ENCODE results near the gene C19orf38.

The C19orf38 gene

GRCh38 chr19:10913716-10914340 lies 65.6 kb downstream of the C19orf38 start:
- Histone ChIP-seq H3K27ac (ENCODE audit: low read length) (no peak overlapping the region), H4K20me1 (ENCODE audit: insufficient read depth, low read length) (no peaks in the 10 kb centered on the region), H3K36me3 (replicated peaks; ENCODE audit: low read depth, low read length) (peaks cover 46% of the 10 kb centered on the region), H3K79me2 (ENCODE audit: low read length) (no peaks in the 10 kb centered on the region), H3K9ac (ENCODE audit: low read length) (no peak overlapping the region), H3K9me3 (ENCODE audit: insufficient read depth, low read length) (no peaks in the 10 kb centered on the region), H3K4me3 (ENCODE audit: low read length) (no peak overlapping the region), H3K4me2 (ENCODE audit: low read length) (no peak overlapping the region), H3K4me1 (ENCODE audit: low read length) (no peaks in the 10 kb centered on the region), H3K27me3 (ENCODE audit: low read depth, low read length) (no peaks in the 10 kb centered on the region), H2AFZ (ENCODE audit: low read depth, low read length) (no peak overlapping the region)
- no peak for TF ChIP-seq CTCF (IDR thresholded peaks at IDR 0.05; ENCODE audit: low read depth, low read length)
- no peak for TF ChIP-seq EZH2phosphoT487 (IDR thresholded peaks at IDR 0.05; ENCODE audit: low read depth)

- Histone ChIP-seq H3K79me2 (ENCODE audit: low read length) (no peaks in the 10 kb centered on the region), H3K36me3 (replicated peaks; ENCODE audit: low read depth, low read length) (peaks cover 51% of the 10 kb centered on the region), H3K4me1 (ENCODE audit: low read length) (no peaks in the 10 kb centered on the region), H3K27me3 (ENCODE audit: low read depth, low read length) (no peaks in the 10 kb centered on the region), H4K20me1 (ENCODE audit: insufficient read depth, low read length) (no peaks in the 10 kb centered on the region), H3K4me3 (ENCODE audit: low read length) (no peak overlapping the region), H3K4me2 (ENCODE audit: low read length) (no peak overlapping the region), H2AFZ (ENCODE audit: low read depth, low read length) (no peak overlapping the region), H3K9me3 (ENCODE audit: insufficient read depth, low read length) (no peaks in the 10 kb centered on the region), H3K27ac (ENCODE audit: low read length) (no peak overlapping the region), H3K9ac (ENCODE audit: low read length) (no peak overlapping the region)
- no peak for TF ChIP-seq EZH2phosphoT487 (IDR thresholded peaks at IDR 0.05; ENCODE audit: low read depth)
- TF ChIP-seq CTCF (IDR thresholded peaks at IDR 0.05; ENCODE audit: low read depth, low read length) = no peak
Measured at GRCh38 chr19:10915130-10916091, 67.2 kb downstream of the C19orf38 start.

- Histone ChIP-seq H3K9ac (ENCODE audit: low read length) (no peak overlapping the region), H3K27me3 (ENCODE audit: low read depth, low read length) (no peaks in the 10 kb centered on the region), H3K4me1 (ENCODE audit: low read length) (no peaks in the 10 kb centered on the region), H3K79me2 (ENCODE audit: low read length) (no peaks in the 10 kb centered on the region), H3K27ac (ENCODE audit: low read length) (no peak overlapping the region), H3K9me3 (ENCODE audit: insufficient read depth, low read length) (no peaks in the 10 kb centered on the region), H4K20me1 (ENCODE audit: insufficient read depth, low read length) (no peaks in the 10 kb centered on the region), H2AFZ (ENCODE audit: low read depth, low read length) (no peak overlapping the region), H3K4me2 (ENCODE audit: low read length) (no peak overlapping the region), H3K4me3 (ENCODE audit: low read length) (no peak overlapping the region), H3K36me3 (replicated peaks; ENCODE audit: low read depth, low read length) (peaks cover 58% of the 10 kb centered on the region)
- TF ChIP-seq CTCF (IDR thresholded peaks at IDR 0.05; ENCODE audit: low read depth, low read length) (no peak), EZH2phosphoT487 (IDR thresholded peaks at IDR 0.05; ENCODE audit: low read depth) (no peak)
Measured at GRCh38 chr19:10916602-10917001, 68.4 kb downstream of the C19orf38 start.

GRCh38 chr19:10918359-10918758 lies 70.1 kb downstream of the C19orf38 start:
- H3K4me3 ChIP-seq (ENCODE audit: low read length) = no peak overlapping the region
- H3K36me3 ChIP-seq (replicated peaks; ENCODE audit: low read depth, low read length) = peaks cover 55% of the 10 kb centered on the region
- TF ChIP-seq EZH2phosphoT487 (IDR thresholded peaks at IDR 0.05; ENCODE audit: low read depth) (no peak), CTCF (IDR thresholded peaks at IDR 0.05; ENCODE audit: low read depth, low read length) (no peak)
- no peaks in the 10 kb centered on the region for H3K4me1 ChIP-seq (ENCODE audit: low read length)
- no peaks in the 10 kb centered on the region for H3K79me2 ChIP-seq (ENCODE audit: low read length)
- H2AFZ ChIP-seq (ENCODE audit: low read depth, low read length) = no peak overlapping the region
- no peak overlapping the region for H3K27ac ChIP-seq (ENCODE audit: low read length)
- H3K9ac ChIP-seq (ENCODE audit: low read length) = no peak overlapping the region
- no peaks in the 10 kb centered on the region for H3K27me3 ChIP-seq (ENCODE audit: low read depth, low read length)
- H3K4me2 ChIP-seq (ENCODE audit: low read length) = no peak overlapping the region
- no peaks in the 10 kb centered on the region for H4K20me1 ChIP-seq (ENCODE audit: insufficient read depth, low read length)
- H3K9me3 ChIP-seq (ENCODE audit: insufficient read depth, low read length) = no peaks in the 10 kb centered on the region
